GM21529 (cell line): Measurements from ENCODE around the gene RALGPS1.

Source experiments
- ATAC-seq: cut with Tn5 transposase; IDR thresholded peaks from one replicate; pipeline ENCODE4 v1.9.1; 2021; ENCODE audit not compliant: unreplicated experiment

Gene RALGPS1

GRCh38 chr9:127050152-127050551 is 135.6 kb downstream of the RALGPS1 start:
- ATAC-seq = no peak

DNA sequence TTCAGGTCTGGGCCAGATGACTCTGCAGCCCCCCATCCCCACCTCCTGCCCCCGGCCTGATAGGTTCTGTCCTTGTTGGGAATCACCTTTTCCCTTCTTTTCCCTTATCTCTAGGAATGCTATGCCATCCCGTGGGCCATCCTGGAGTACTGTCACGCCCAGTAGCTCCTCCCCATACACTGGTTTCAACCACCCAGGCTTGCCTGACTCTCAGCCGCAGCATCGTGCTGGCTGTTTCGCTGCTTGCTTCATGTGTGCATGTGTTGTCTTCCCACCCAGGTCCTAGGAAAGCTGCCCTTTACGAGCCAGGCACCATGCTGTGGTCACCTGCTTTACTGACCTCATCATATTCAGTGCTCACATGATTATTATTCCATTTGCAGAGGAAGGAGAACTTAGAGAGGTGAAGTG is 136.0 kb downstream of the RALGPS1 start:
- no peak for ATAC-seq

DNA sequence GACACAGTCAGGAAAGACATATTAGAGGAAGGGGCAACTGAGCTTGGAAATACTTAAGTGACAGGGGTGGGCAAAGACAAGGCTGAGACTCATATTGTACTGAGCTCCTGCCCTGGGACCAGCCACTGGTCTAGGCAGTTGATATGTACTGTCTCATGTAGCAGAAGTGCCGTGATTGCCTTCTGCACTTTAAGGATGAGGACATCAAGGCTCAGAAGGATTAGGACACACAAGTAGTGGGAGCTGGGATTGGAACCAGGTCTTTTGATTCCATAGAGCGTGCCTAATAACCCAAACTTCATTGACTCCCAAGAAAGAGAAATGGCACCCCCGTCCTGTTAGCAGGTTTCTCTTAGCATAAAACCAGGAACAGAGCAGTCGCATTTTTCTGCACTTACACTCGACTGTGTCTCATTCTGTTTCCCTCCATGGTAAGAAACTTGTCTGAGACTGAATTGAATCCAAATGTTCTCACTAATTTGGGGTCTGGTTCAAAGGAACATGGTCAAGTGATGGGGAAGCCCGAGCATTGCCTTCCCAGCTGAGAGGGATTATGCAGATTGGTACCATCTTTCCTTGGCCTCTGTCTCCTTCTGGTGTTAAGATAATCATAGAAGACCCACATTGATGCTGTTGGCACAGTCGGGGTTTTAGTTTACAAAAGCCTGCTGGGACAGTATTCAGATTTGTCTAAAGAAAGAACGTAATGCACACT is 137.5 kb downstream of the RALGPS1 start:
- no peak for ATAC-seq

GRCh38 chr9:127053057-127053821 is 138.7 kb downstream of the RALGPS1 start:
- no peak for ATAC-seq

DNA sequence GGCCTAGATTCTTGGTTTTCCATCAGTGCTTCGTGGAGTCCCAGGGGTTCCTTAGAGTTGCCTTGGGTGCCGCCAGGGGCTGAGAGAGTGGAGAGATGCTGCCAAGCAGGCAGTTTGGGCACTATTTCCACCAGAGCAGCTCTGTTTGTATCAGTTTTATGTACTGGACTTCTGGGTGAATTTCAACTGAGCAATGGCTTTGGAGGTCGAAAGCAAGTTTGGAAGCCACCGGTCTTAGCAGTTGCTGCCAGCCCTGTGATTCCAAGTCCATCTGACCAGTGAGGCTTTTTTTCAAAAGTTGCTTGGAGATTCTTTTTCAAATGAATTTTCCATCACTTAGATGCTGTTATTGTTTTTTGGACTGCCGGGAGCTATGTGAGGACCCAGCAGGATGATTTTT is 139.4 kb downstream of the RALGPS1 start:
- no peak for ATAC-seq

- ATAC-seq = no peak
These were observed 141.3 kb downstream of the RALGPS1 start for GRCh38 chr9:127055745-127056402.

DNA sequence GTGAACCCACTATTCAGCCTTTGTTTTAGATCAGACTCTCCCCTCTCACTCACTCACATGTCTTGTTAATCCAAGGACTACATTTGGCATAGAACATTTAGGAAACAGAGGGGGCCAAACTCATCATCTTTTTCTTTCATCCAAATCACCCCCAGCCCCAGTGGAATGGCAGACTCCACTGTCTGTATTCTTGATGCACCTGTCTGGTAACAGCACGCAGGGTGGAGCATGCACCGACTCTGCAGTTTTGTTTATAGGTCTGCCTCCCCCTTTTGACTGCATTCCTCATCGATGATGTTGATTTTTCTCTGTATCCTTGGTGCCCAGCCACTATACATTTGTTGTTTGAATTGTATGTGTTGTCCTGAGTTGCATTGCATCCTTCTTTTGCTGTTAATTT is 141.9 kb downstream of the RALGPS1 start:
- no peak for ATAC-seq

- no peak for ATAC-seq
These were observed 143.5 kb downstream of the RALGPS1 start for GRCh38 chr9:127058011-127058644.

GRCh38 chr9:127058645-127059021 is 144.1 kb downstream of the RALGPS1 start:
- ATAC-seq = no peak

- no peak for ATAC-seq
These were observed 144.4 kb downstream of the RALGPS1 start for GRCh38 chr9:127059030-127059429.

GRCh38 chr9:127059765-127060361 is 145.3 kb downstream of the RALGPS1 start:
- no peak for ATAC-seq

DNA sequence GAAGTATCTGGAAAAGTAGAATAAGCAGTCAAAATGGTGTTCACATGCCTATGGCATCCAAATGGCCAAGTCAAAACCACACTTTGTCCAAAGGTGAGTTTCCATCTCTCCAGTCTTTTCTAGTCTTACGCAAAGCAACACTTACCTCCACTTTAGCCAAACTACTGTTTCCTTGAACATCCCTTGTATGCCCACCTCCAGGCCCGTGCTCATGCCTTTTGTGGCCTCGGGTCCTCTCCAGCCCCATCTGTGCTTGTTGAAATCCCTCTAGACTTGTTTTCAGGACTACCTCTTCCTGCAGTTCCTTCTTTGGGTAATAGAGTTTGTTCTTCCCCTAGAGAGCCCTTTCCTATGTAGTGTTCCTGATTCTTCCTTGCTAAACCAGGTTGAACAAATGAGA is 146.8 kb downstream of the RALGPS1 start:
- no peak for ATAC-seq

DNA sequence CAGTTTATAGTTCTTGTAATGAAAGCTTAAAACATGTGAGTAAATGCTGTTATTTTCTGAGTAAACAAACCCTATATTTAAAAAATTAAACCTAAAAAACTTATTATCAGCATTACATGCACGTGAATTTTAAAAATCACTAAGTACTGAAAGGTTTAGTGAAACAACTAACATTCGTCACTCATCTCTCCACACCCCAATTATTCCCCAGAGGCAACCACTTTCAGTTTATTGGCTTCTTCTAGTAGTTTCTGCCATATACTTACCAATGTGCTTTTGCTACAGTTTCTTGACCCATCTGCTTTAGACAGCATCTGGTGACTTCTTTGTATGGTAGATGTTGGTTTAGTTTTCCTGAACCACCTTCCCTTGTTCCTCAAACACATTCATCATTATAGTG is 149.8 kb downstream of the RALGPS1 start:
- no peak for ATAC-seq

DNA sequence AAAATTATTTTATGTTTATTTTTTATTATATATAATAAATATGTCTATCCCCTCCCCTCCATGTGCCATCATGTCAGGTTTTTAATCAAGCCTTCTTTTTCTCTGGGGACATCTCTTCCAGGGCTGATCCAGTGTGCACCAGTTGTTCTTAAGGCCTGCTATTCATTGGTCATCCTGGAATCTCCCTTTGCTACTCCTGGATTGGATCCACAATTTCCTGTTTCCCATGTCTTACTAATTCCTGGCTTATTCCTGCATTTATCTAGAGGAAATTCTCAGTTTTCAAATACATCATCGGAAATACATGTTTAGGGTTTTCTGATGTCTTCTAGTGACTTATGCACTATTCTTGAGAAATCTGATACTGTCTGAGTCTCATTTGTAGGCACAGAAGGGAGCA is 151.0 kb downstream of the RALGPS1 start:
- ATAC-seq = no peak

DNA sequence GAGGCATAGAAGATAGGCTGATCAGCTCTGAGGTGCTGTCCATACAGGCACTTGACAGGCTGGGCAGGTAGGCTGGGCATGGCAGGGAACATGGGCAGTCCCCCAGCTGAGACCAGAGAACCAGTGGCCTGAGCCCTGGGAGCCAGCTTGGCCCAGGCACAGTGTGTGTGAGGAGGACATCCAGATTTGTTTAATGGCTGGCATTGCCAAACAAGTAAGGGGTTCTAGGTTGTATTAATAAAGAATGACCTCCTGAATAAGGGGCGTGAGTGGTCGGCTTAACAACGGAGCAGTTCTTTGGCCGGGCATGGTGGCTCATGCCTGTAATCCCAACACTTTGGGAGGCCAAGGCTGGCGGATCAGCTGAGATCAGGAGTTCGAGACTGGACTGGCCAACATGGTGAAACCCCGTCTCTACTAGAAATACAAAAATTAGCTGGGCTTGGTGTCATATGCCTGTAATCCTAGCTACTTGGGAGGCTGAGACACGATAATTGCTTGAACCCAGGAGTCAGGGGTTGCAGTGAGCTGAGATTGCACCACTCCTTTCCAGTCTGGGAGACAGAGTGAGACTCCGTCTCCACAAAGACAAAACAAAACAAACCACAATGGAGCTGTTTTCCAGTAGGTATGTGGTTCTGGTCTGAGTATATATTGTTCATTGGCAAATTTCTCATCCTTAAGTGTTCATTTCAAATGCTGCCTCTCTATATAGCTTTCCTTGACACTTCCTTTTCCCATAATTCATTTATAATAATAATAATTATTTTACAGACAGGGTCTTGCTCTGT is 151.7 kb downstream of the RALGPS1 start:
- no peak for ATAC-seq

DNA sequence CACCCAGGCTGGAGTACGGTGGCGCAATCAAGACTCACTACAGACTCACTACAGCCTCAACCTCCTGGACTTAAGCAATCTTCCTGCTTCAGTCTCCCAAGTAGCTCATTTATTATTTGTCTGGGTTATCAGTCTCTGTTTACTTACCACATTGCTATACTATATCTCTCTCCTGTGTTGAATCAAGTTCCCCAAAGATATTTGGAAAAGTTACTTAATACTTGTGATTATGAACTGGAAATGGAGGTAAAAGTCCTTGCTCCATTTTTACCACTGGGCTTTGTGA is 152.2 kb downstream of the RALGPS1 start:
- no peak for ATAC-seq

- ATAC-seq = no peak
These were observed 153.1 kb downstream of the RALGPS1 start for GRCh38 chr9:127067603-127068220.

DNA sequence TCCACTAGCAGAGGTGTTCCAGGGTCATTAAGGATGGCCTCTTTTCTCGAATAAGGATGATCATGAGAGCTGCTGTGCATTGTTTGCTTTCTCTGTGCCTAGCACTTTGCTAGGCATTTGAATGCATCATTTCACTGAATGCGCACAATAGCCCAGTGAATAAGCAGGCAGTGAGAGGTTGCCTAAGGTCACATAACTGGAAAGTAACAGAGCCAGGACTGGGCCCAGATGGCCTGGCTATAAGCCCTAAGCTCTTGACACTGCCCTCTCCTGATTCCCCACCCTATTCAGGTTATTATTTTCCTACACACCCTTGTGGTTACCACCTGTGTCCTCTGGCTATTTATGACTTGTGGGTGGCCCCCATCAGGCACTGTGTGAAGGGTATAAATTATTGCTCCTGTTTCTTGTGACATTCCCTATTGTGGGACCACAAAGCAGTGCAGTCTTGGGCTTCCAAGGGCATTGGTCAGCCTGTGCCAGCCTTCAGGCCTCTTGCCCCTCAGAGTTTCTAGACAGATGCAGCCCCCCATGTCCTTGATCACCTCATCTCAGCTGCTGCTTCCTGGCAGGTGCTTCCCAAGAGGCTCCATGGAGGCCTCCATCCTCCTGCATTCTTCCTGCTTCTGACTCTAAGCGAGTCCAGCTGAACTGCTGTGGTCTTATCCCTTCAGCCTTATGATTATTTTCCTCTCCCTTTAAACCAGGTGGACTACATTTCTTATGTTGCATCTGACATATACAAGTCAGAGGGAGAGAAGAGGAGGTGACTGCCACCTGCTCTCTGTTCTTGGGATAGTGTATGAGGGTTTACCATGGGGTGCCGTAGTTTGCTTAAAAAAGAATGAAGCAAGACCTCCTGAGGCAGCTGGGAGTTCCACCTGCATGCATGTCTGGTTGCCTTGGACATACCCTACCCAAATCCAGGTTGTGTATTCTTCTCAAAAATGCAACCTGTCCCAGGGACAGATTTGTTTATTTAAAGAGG is 160.3 kb downstream of the RALGPS1 start:
- no peak for ATAC-seq
